ENCODE measurements around the gene FTSJ1. TPM values are rescaled to one million over a fixed set of nuclear protein-coding genes. Genes with fewer than 3 reads are reported as not detected.

Gene FTSJ1
- total RNA-seq, 1 experiment from 2014 or later: 61.3 TPM

DNA sequence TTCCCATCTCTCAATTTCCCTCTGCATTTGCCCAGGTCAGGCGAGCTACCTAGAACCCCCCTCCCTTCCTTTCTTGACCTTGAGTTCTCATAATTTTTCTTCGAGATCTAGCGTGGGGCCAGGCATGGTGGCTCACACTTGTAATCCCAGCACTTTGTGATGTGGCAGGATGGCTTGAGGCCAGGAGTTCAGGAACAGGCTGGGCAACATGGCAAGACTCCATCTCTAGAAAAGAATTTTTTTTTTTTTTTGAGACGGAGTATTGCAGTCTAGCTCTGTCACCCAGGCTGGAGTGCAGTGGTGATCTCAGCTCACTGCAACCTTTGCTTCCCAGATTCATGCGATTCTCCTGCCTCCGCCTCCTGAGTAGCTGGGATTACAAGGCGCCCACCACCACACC, 28.3 kb downstream of the FTSJ1 start:
- BruUV-seq (replicated peaks): no TSS peak
- no peak for TF ChIP-seq EZH2 (IDR thresholded peaks at IDR 0.05; ENCODE audit: borderline replicate concordance, low read depth, low read length, poor library complexity, severe bottlenecking)
- TF ChIP-seq CTCF (conservative IDR thresholded peaks at IDR 0.05; ENCODE audit: low read depth, low read length): no peak
- POLR2A ChIA-PET (ENCODE audit: low non-redundant PET): interaction anchor here (0.6 kb wide), 1 partner anchor 8 kb away, joined by 5 read pairs; no protein-coding TSS in a partner anchor
- DNase-seq (ENCODE audit: low spot score): no peak
- intact Hi-C loops (cut with micrococcal nuclease; ENCODE audit: unreplicated experiment): no loop called here
- Histone ChIP-seq H3K4me1 (ENCODE audit: insufficient read depth, low read length, poor library complexity, severe bottlenecking) (no peaks in the 10 kb centered on the region), H3K27me3 (replicated peaks; ENCODE audit: insufficient read depth, low read depth, low read length, poor library complexity) (no peaks in the 10 kb centered on the region), H3K27ac (ENCODE audit: low read depth, low read length, poor library complexity, severe bottlenecking) (no peak overlapping the region), H3K9me3 (ENCODE audit: low read depth, low read length, poor library complexity, severe bottlenecking) (no peaks in the 10 kb centered on the region), H3K4me3 (ENCODE audit: low read depth, low read length, poor library complexity, severe bottlenecking) (no peak overlapping the region), H3K36me3 (ENCODE audit: insufficient read depth, low read length, poor library complexity, severe bottlenecking) (no peaks in the 10 kb centered on the region)
- CTCF ChIA-PET: no interaction called here

DNA sequence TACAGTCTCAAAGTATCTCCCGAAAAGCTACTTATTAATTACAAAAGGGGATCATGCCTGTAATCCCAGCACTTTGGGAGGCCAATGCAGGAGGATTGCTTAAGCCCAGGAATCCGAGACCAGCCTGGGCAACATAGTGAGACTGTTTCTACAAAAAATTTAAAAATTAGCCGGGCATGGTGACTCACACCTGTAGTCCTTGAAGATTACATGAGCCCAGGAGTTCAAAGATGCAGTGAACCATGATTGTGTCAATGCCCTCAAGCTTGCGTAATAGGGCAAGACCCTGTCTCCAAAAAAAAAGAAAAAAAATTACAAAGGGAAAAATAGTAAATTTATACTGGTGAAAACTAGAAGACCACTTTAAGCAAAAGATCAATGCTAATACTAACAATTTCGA, 29.5 kb downstream of the FTSJ1 start:
- POLR2A ChIA-PET (ENCODE audit: low non-redundant PET): no interaction called here
- Histone ChIP-seq H3K27me3 (replicated peaks; ENCODE audit: insufficient read depth, low read depth, low read length, poor library complexity) (no peaks in the 10 kb centered on the region), H3K4me3 (ENCODE audit: low read depth, low read length, poor library complexity, severe bottlenecking) (no peak overlapping the region), H3K27ac (ENCODE audit: low read depth, low read length, poor library complexity, severe bottlenecking) (no peak overlapping the region), H3K36me3 (ENCODE audit: insufficient read depth, low read length, poor library complexity, severe bottlenecking) (no peaks in the 10 kb centered on the region), H3K4me1 (ENCODE audit: insufficient read depth, low read length, poor library complexity, severe bottlenecking) (no peaks in the 10 kb centered on the region), H3K9me3 (ENCODE audit: low read depth, low read length, poor library complexity, severe bottlenecking) (no peaks in the 10 kb centered on the region)
- no TSS peak for BruUV-seq (replicated peaks)
- no peak for TF ChIP-seq CTCF (conservative IDR thresholded peaks at IDR 0.05; ENCODE audit: low read depth, low read length)
- no peak for TF ChIP-seq EZH2 (IDR thresholded peaks at IDR 0.05; ENCODE audit: borderline replicate concordance, low read depth, low read length, poor library complexity, severe bottlenecking)
- DNase-seq (ENCODE audit: low spot score): no peak
- intact Hi-C loops (cut with micrococcal nuclease; ENCODE audit: unreplicated experiment): no loop called here
- CTCF ChIA-PET: no interaction called here

- POLR2A ChIA-PET (ENCODE audit: low non-redundant PET): no interaction called here
- BruUV-seq (replicated peaks): no TSS peak
Measured at GRCh38 chrX:48507246-48507645, 31.2 kb downstream of the FTSJ1 start.

More at GRCh38 chrX:48507246-48507645, 31.2 kb downstream of the FTSJ1 start:
- H3K27me3 ChIP-seq (replicated peaks; ENCODE audit: insufficient read depth, low read depth, low read length, poor library complexity): no peaks in the 10 kb centered on the region
- intact Hi-C loops (cut with micrococcal nuclease; ENCODE audit: unreplicated experiment): no loop called here
- H3K4me1 ChIP-seq (ENCODE audit: insufficient read depth, low read length, poor library complexity, severe bottlenecking): no peaks in the 10 kb centered on the region
- H3K4me3 ChIP-seq (ENCODE audit: low read depth, low read length, poor library complexity, severe bottlenecking): no peak overlapping the region
- H3K36me3 ChIP-seq (ENCODE audit: insufficient read depth, low read length, poor library complexity, severe bottlenecking): no peaks in the 10 kb centered on the region
- no peak for TF ChIP-seq CTCF (conservative IDR thresholded peaks at IDR 0.05; ENCODE audit: low read depth, low read length)
- DNase-seq (ENCODE audit: low spot score): no peak
- H3K9me3 ChIP-seq (ENCODE audit: low read depth, low read length, poor library complexity, severe bottlenecking): no peaks in the 10 kb centered on the region
- CTCF ChIA-PET: no interaction called here
- H3K27ac ChIP-seq (ENCODE audit: low read depth, low read length, poor library complexity, severe bottlenecking): no peak overlapping the region

All from A673 (cell line).